T-helper 17 cell (primary cell): Measurements from ENCODE around the gene RIMS1. TPM values are rescaled to one million over a fixed set of nuclear protein-coding genes. Genes with fewer than 3 reads are reported as not detected.
A peak's percentile ranks its signal among the peaks of the same experiment; 100 is the strongest.

Experiments
- ATAC-seq: fragments of 150-1000 bp; cut with Tn5 transposase; 2 replicates; pipeline ENCODE4 v1.10.0; 2021; ENCODE audit warnings: mild to moderate bottlenecking, moderate library complexity
- DNase-seq, 3 donors: peaks; one replicate each; pipeline versions ENCODE4 v3.0.0 to v3.0.0-alpha.2; 2020 to 2021
- H3K9me3 ChIP-seq: one replicate; pipeline ENCODE4 v1.7.0; 2013; ENCODE audit warnings: low read length, mild to moderate bottlenecking; ENCODE audit not compliant: control insufficient read depth, poor library complexity, severe bottlenecking
- H3K27ac Mint-ChIP-seq: one replicate; pipeline ENCODE4 v1.8.0; 2022; ENCODE audit warnings: mild to moderate bottlenecking, moderate library complexity, mixed read lengths
- H3K27me3 Mint-ChIP-seq: one replicate; pipeline ENCODE4 v1.8.0; 2022; ENCODE audit warnings: mixed read lengths
- H3K36me3 Mint-ChIP-seq: one replicate; pipeline ENCODE4 v1.8.0; 2022; ENCODE audit warnings: low read depth, mixed read lengths
- H3K4me1 Mint-ChIP-seq: one replicate; pipeline ENCODE4 v1.8.0; 2022; ENCODE audit warnings: mild to moderate bottlenecking, mixed read lengths
- H3K4me3 Mint-ChIP-seq: one replicate; pipeline ENCODE4 v1.8.0; 2022; ENCODE audit warnings: mild to moderate bottlenecking, moderate library complexity, mixed read lengths
- total RNA-seq, 4 donors: library from RNA in 2 of 4; stranded (reverse) in 2 of 4; gene quantifications; one replicate each; pipeline ENCODE4 v1.2.3 and lab custom pipeline; 2022 to 2026

Gene RIMS1
- total RNA-seq, 2 donors from 2014 or later = not detected

GRCh38 chr6:72411872-72412708 is 525.7 kb downstream of the RIMS1 start:
- no peaks in the 10 kb centered on the region for H3K36me3 Mint-ChIP-seq
- no peak overlapping the region for H3K4me3 Mint-ChIP-seq
- ATAC-seq (peak; percentile 99), DNase-seq (peak; percentile 23 to 69 (median 58))
- no peaks in the 10 kb centered on the region for H3K9me3 ChIP-seq
- peaks cover 29% of the 10 kb centered on the region for H3K27me3 Mint-ChIP-seq
- H3K4me1 Mint-ChIP-seq = no peaks in the 10 kb centered on the region
- H3K27ac Mint-ChIP-seq = no peak overlapping the region

- H3K4me1 Mint-ChIP-seq = no peaks in the 10 kb centered on the region
- H3K9me3 ChIP-seq = no peaks in the 10 kb centered on the region
- DNase-seq (no peak), ATAC-seq (no peak)
- no peak overlapping the region for H3K27ac Mint-ChIP-seq
- no peak overlapping the region for H3K4me3 Mint-ChIP-seq
- peaks cover 31% of the 10 kb centered on the region for H3K27me3 Mint-ChIP-seq
- no peaks in the 10 kb centered on the region for H3K36me3 Mint-ChIP-seq
Measured at GRCh38 chr6:72412709-72413044, 526.3 kb downstream of the RIMS1 start.

- H3K36me3 Mint-ChIP-seq = no peaks in the 10 kb centered on the region
- no peaks in the 10 kb centered on the region for H3K9me3 ChIP-seq
- peaks cover 39% of the 10 kb centered on the region for H3K27me3 Mint-ChIP-seq
- H3K27ac Mint-ChIP-seq = no peak overlapping the region
- ATAC-seq = no peak
- DNase-seq = no peak
- no peaks in the 10 kb centered on the region for H3K4me1 Mint-ChIP-seq
- no peak overlapping the region for H3K4me3 Mint-ChIP-seq
Measured at GRCh38 chr6:72413884-72414283, 527.5 kb downstream of the RIMS1 start.

- H3K36me3 Mint-ChIP-seq = no peaks in the 10 kb centered on the region
- peaks cover 40% of the 10 kb centered on the region for H3K27me3 Mint-ChIP-seq
- H3K9me3 ChIP-seq = no peaks in the 10 kb centered on the region
- ATAC-seq = no peak
- no peak overlapping the region for H3K27ac Mint-ChIP-seq
- no peak for DNase-seq
- H3K4me1 Mint-ChIP-seq = no peaks in the 10 kb centered on the region
- H3K4me3 Mint-ChIP-seq = no peak overlapping the region
Measured at GRCh38 chr6:72414657-72415056, 528.3 kb downstream of the RIMS1 start.

GRCh38 chr6:72416744-72417465 is 530.6 kb downstream of the RIMS1 start:
- ATAC-seq (no peak), DNase-seq (no peak)
- Mint-ChIP-seq H3K4me1 (peaks cover 2% of the 10 kb centered on the region), H3K27me3 (peaks cover 59% of the 10 kb centered on the region), H3K36me3 (no peaks in the 10 kb centered on the region), H3K27ac (no peak overlapping the region), H3K4me3 (no peak overlapping the region)
- H3K9me3 ChIP-seq = no peaks in the 10 kb centered on the region

- Mint-ChIP-seq H3K4me3 (no peak overlapping the region), H3K4me1 (peaks cover 2% of the 10 kb centered on the region), H3K27ac (no peak overlapping the region), H3K27me3 (peaks cover 61% of the 10 kb centered on the region), H3K36me3 (no peaks in the 10 kb centered on the region)
- DNase-seq (no peak), ATAC-seq (no peak)
- no peaks in the 10 kb centered on the region for H3K9me3 ChIP-seq
Measured at GRCh38 chr6:72417759-72418158, 531.4 kb downstream of the RIMS1 start.

GRCh38 chr6:72418495-72418894 is 532.1 kb downstream of the RIMS1 start:
- no peak overlapping the region for H3K4me3 Mint-ChIP-seq
- ATAC-seq (no peak), DNase-seq (no peak)
- H3K4me1 Mint-ChIP-seq = peaks cover 2% of the 10 kb centered on the region
- H3K27me3 Mint-ChIP-seq = peaks cover 61% of the 10 kb centered on the region
- peaks cover under 1% of the 10 kb centered on the region for H3K36me3 Mint-ChIP-seq
- no peaks in the 10 kb centered on the region for H3K9me3 ChIP-seq
- H3K27ac Mint-ChIP-seq = no peak overlapping the region

- H3K9me3 ChIP-seq = no peaks in the 10 kb centered on the region
- Mint-ChIP-seq H3K27me3 (peaks cover 57% of the 10 kb centered on the region), H3K27ac (no peak overlapping the region), H3K36me3 (peaks cover 2% of the 10 kb centered on the region), H3K4me1 (peaks cover 2% of the 10 kb centered on the region), H3K4me3 (no peak overlapping the region)
- DNase-seq (no peak), ATAC-seq (no peak)
Measured at GRCh38 chr6:72419966-72420365, 533.6 kb downstream of the RIMS1 start.

GRCh38 chr6:72420409-72420808 is 534.1 kb downstream of the RIMS1 start:
- DNase-seq = no peak
- Mint-ChIP-seq H3K36me3 (peaks cover 2% of the 10 kb centered on the region), H3K4me3 (no peak overlapping the region), H3K27me3 (peaks cover 57% of the 10 kb centered on the region), H3K27ac (no peak overlapping the region), H3K4me1 (peaks cover 2% of the 10 kb centered on the region)
- no peaks in the 10 kb centered on the region for H3K9me3 ChIP-seq
- no peak for ATAC-seq

GRCh38 chr6:72421387-72421786 is 535.0 kb downstream of the RIMS1 start:
- no peak overlapping the region for H3K27ac Mint-ChIP-seq

GRCh38 chr6:72422171-72422570 is 535.8 kb downstream of the RIMS1 start:
- ATAC-seq = no peak
- peaks cover 2% of the 10 kb centered on the region for H3K36me3 Mint-ChIP-seq
- no peaks in the 10 kb centered on the region for H3K9me3 ChIP-seq
- no peak overlapping the region for H3K4me3 Mint-ChIP-seq
- no peak for DNase-seq
- no peak overlapping the region for H3K27ac Mint-ChIP-seq
- H3K27me3 Mint-ChIP-seq = peaks cover 49% of the 10 kb centered on the region
- H3K4me1 Mint-ChIP-seq = peaks cover 2% of the 10 kb centered on the region

More at GRCh38 chr6:72421387-72421786, 535.0 kb downstream of the RIMS1 start:
- Mint-ChIP-seq H3K36me3 (peaks cover 2% of the 10 kb centered on the region), H3K4me1 (peaks cover 2% of the 10 kb centered on the region), H3K4me3 (no peak overlapping the region), H3K27me3 (peaks cover 56% of the 10 kb centered on the region)
- no peak for DNase-seq
- H3K9me3 ChIP-seq = no peaks in the 10 kb centered on the region
- ATAC-seq = no peak

- no peaks in the 10 kb centered on the region for H3K9me3 ChIP-seq
- H3K36me3 Mint-ChIP-seq = peaks cover 2% of the 10 kb centered on the region
- DNase-seq (no peak), ATAC-seq (no peak)
- H3K27ac Mint-ChIP-seq = no peak overlapping the region
- no peak overlapping the region for H3K4me3 Mint-ChIP-seq
- peaks cover 40% of the 10 kb centered on the region for H3K27me3 Mint-ChIP-seq
- H3K4me1 Mint-ChIP-seq = peaks cover 2% of the 10 kb centered on the region
Measured at GRCh38 chr6:72424476-72424875, 538.1 kb downstream of the RIMS1 start.

- H3K4me3 Mint-ChIP-seq = no peak overlapping the region
- peaks cover 2% of the 10 kb centered on the region for H3K36me3 Mint-ChIP-seq
- H3K9me3 ChIP-seq = no peaks in the 10 kb centered on the region
- H3K4me1 Mint-ChIP-seq = peaks cover 2% of the 10 kb centered on the region
- DNase-seq = no peak
- H3K27ac Mint-ChIP-seq = no peak overlapping the region
- ATAC-seq = no peak
- H3K27me3 Mint-ChIP-seq = peaks cover 34% of the 10 kb centered on the region
Measured at GRCh38 chr6:72425003-72425681, 538.8 kb downstream of the RIMS1 start.
